Right lobe of liver (tissue), 4 donors: ENCODE results near the gene LCP2.

Source experiments
- POLR2A ChIP-seq: fragments of 450-650 bp; IDR thresholded peaks from one replicate; pipeline ENCODE4 v1.6.1; 2017; ENCODE audit warnings: antibody characterized with exemption, mild to moderate bottlenecking
- TF ChIP-seq, protein P1 (sequence below), 4 donors: fragments of 200-600 bp in 3 of 4; fragments of 450-650 bp in 1 of 4; IDR thresholded peaks; one replicate each; pipeline versions ENCODE4 v1.5.1 to v1.8.0; 2016 to 2022; ENCODE audit warnings: antibody characterized with exemption in 4 of 4, mild to moderate bottlenecking in 2 of 4
- donor health status: DM: no; HTN: no; CAD: no.
- donor health status: DM: no; HTN: no; CAD: no.
- donor health status: DM: no; HTN: yes; CAD: no.

DNA sequence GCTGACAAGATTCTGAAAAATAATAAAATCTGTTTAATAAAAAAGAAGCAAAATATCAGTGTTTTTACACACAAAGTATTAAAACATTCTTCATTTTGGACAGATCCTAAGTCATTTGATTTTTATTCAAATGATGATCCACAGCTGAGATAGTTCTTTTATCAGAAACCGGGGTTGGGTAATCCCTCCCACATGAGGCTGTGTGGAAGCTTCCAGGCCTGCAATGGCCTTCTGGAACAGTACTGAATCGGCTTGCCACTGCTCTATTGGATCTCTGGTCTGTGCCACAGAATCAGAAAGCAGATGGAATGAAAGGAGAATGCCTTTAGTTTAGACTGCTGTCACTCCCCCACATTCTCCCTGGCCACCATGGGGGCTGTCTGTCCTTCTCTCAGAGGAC, 70.9 kb downstream of the LCP2 start:
- TF ChIP-seq POLR2A, result no peak
- TF ChIP-seq, protein P1, sequence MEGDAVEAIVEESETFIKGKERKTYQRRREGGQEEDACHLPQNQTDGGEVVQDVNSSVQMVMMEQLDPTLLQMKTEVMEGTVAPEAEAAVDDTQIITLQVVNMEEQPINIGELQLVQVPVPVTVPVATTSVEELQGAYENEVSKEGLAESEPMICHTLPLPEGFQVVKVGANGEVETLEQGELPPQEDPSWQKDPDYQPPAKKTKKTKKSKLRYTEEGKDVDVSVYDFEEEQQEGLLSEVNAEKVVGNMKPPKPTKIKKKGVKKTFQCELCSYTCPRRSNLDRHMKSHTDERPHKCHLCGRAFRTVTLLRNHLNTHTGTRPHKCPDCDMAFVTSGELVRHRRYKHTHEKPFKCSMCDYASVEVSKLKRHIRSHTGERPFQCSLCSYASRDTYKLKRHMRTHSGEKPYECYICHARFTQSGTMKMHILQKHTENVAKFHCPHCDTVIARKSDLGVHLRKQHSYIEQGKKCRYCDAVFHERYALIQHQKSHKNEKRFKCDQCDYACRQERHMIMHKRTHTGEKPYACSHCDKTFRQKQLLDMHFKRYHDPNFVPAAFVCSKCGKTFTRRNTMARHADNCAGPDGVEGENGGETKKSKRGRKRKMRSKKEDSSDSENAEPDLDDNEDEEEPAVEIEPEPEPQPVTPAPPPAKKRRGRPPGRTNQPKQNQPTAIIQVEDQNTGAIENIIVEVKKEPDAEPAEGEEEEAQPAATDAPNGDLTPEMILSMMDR (IDR thresholded peaks at IDR 0.05), result no peak
